GM19372 (cell line): Measurements from ENCODE around the gene RERE.
"Not testable (repeated sequence)": the region's sequence is repeated elsewhere in the genome, so short reads cannot be mapped to it uniquely, and the experiment has no call there.

Experiments
- ATAC-seq: cut with Tn5 transposase; IDR thresholded peaks from one replicate; pipeline ENCODE4 v1.9.1; 2021; ENCODE audit warnings: mild to moderate bottlenecking, low read depth, moderate library complexity; ENCODE audit not compliant: unreplicated experiment

RERE gene

GRCh38 chr1:8754247-8754650 lies 63.2 kb downstream of the RERE start:
- no peak for ATAC-seq

GRCh38 chr1:8753736-8754135 lies 63.7 kb downstream of the RERE start:
- no peak for ATAC-seq

GRCh38 chr1:8752921-8753713 lies 64.3 kb downstream of the RERE start:
- no peak for ATAC-seq

- ATAC-seq: no peak
Measured at GRCh38 chr1:8752411-8752810, 65.0 kb downstream of the RERE start.

- ATAC-seq: no peak
Measured at GRCh38 chr1:8751984-8752383, 65.5 kb downstream of the RERE start.

- no peak for ATAC-seq
Measured at GRCh38 chr1:8747879-8748825, 69.3 kb downstream of the RERE start.

GRCh38 chr1:8746554-8746953 lies 70.9 kb downstream of the RERE start:
- ATAC-seq: no peak

DNA sequence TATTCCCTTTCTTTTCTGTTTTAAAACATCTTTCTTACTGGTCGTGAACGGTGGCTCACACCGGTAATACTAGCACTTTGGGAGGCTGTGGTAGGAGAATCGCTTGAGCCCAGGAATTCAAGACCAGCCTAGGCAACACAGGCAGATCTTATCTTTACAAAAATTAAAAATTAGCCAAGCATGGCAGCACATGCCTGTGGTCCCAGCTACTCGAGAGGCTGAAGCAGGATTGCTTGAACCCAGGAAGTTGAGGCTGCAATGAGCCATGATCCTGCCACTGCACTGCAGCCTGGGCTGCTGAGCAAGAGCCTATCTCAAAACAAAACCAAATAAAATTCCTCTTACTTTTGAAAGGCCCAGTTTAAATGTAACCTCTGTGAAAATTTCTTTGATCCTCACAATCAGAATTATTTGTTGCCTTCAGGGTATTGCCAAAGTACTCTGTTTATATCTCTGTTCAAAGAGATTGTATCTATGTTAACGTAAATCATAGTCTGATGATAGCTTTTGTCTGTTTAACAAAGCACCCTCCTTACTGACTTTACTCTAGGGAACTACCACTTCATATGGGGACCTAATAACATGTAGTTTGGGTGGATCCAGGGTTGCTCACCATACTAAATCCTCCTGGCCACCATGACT lies 71.6 kb downstream of the RERE start:
- no peak for ATAC-seq

DNA sequence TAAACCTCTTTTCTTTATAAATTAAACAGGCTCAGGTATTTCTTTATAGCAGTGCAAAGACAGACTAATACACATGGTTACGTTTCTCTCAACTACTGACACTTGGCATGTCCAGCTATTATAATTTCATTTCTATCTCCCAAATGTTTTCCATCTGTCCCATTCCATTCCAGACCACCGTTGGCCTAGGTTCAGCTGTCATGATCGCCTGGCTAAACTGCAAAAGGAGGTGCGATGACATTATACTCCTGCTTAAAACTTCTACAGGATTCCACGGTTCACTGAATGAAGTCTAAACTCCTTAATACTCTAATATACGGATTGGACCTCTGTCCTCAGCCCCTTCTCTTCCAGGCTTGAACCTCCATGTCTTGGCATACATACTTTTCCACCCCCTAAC lies 72.1 kb downstream of the RERE start:
- no peak for ATAC-seq

DNA sequence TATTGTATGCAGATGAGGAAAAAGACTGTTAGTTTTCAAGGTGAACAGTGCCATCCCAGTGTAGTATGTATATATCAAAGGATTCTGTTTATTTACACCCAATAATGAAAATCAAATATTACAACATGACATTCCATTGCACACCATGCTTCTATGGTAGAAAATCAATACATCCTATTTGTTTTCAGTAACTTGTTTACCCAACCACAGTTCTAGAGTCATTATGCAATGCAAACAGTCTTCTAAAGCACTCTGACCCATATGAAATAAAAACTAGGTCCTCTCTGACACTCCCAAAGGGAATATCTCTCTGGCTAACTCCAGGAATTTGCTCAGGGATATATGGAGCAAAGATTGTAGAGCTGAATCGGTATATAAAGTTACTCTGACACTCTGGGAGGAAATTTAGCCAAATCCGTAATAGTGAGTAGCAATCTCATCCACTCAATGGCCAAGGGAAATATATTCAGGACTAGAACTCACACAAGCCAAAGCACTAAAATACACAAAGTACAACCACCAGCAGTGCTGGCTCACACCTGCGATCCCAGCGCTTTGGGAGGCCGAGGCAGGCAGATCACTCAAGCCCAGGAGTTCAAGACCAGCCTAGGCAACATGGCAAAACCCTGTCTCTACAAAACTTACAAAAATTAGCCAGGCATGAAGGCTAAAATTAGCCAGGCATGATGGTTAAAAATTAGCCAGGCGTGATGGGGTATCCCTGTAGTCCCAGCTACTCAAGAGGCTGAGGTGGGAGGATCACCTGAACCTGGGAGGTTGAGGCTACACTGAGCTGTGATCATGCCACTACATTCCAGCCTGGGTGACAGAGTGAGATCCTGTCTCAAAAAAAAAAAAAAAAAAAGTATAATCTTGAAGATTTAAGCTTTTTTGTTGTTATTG lies 75.2 kb downstream of the RERE start:
- ATAC-seq: no peak

DNA sequence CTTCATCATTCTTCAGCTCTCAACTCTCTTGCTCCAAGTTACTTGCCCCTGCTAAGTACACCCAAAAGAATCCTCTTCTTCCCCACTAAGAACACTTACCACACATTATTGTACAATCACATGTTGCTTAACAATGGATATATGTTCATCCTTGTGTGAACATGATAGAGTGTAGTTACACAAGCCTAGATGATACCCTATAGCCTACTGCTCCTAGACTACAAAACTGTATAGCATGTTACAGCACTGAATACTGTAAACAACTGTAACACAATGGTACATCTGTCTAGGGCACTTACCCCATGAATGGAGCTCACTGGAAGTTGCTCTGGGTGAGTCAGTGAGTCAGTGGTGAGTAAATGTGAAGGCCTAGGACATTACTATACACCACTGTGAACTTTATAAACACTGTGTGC lies 77.4 kb downstream of the RERE start:
- ATAC-seq: no peak

- no peak for ATAC-seq
Measured at GRCh38 chr1:8739377-8739776, 78.1 kb downstream of the RERE start.

- no peak for ATAC-seq
Measured at GRCh38 chr1:8736927-8737326, 80.5 kb downstream of the RERE start.

DNA sequence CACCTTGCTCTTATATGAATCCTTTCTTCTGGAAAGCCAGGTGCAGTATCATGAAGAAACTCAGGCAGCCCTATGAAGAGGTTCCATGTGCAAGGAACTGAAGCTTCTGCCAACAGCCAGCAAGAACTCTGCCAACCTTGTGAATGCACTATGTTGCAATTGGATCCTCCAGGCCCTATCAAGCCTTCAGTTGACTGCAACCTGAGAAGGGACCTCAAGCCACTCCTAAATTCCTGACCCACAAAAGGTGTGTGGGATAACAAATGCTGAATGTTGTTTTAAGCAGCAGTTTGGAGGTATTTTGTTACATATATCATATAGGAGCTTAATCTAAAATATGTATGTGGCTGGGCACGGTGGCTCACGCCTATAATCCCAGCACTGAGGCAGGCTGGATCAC lies 84.0 kb downstream of the RERE start:
- ATAC-seq: no peak

- no peak for ATAC-seq
Measured at GRCh38 chr1:8731162-8731561, 86.3 kb downstream of the RERE start.

GRCh38 chr1:8728464-8728863 lies 89.0 kb downstream of the RERE start:
- ATAC-seq: no peak

DNA sequence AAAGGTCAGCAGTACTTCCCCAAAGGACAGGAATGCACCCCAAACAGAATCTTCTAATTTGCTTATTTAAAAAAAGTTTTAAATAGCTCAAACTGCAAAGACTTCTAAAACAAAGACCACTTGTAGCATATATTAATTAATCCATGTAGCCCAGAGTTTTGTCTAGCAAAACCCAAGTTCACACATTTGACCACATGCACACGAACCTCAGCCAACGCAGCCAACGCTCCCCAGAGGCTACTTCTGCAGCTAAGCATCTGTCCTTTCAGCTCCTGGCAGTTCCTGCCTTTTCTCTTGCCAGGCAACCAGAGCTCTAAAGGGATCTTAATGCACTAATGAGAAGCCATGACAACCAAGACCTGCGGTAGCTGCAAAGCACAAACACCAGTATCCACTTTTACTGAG lies 89.6 kb downstream of the RERE start:
- no peak for ATAC-seq

DNA sequence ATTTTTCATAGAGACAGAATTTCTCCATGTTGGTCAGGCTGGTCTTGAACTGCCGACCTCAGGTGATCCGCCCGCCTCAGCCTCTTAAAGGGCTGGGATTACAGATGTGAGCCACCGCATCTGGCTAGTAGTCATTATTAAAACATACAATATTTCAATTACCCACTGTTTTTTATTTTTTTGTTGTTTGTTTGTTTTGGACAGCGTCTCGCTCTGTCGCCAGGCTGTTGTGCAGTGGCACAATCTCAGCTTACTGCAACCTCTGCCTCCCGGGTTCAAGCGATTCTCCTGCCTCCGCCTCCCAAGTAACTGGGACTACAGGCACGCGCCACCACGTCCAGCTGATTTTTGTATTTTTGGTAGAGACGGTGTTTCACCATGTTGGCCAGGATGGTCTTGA lies 90.1 kb downstream of the RERE start:
- ATAC-seq: not testable (repeated sequence)

DNA sequence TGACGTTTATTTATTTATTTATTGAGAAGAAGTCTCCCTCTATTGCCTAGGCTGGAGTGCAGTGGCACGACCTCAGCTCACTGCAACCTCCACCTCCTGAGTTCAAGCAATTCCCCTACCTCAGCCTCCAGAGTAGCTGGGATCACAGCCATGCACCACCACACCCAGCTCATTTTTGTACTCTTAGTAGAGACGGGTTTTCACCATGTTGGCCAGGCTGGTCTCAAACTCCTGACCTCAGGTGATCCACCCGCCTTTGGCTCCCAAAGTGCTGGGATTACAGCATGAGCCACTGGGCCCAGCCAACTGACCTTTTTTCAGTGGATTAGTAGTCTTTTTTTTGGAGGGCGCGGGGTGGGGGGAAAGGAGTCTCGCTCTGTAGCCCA lies 90.6 kb downstream of the RERE start:
- not testable (repeated sequence) for ATAC-seq

- no peak for ATAC-seq
Measured at GRCh38 chr1:8723010-8723409, 94.4 kb downstream of the RERE start.
